HCT116 (cell line): Measurements from ENCODE around the gene ANAPC5.

Source experiments
- CTCF ChIP-seq, 3 experiments: fragments of 200-600 bp in 1 of 3; sonication (generic) in 1 of 3; IDR thresholded peaks in 2 of 3; conservative IDR thresholded peaks in 1 of 3; 2 replicates each; pipeline ENCODE4 v1.5.1; 2012 to 2017; ENCODE audit warnings: low read depth in 2 of 3, low read length in 2 of 3, antibody characterized with exemption in 1 of 3, borderline replicate concordance in 1 of 3, control low read depth in 1 of 3, mild to moderate bottlenecking in 1 of 3, mixed read lengths in 1 of 3, mixed run types in 1 of 3, moderate library complexity in 1 of 3; ENCODE audit not compliant: insufficient read depth in 1 of 3
- EGR1 ChIP-seq: IDR thresholded peaks from 2 replicates; pipeline ENCODE4 v1.6.1; 2012; ENCODE audit warnings: low read depth
- EZH2 ChIP-seq: fragments of 200-600 bp; sonication (generic); IDR thresholded peaks from 2 replicates; pipeline ENCODE4 v1.6.1; 2017; ENCODE audit warnings: antibody characterized with exemption, mixed run types
- EZH2phosphoT487 ChIP-seq: fragments of 200-600 bp; IDR thresholded peaks from 2 replicates; pipeline ENCODE4 v1.6.1; 2018; ENCODE audit warnings: antibody characterized with exemption, borderline replicate concordance
- JUND ChIP-seq: IDR thresholded peaks from 2 replicates; pipeline ENCODE4 v1.6.1; 2012
- POLR2A ChIP-seq: IDR thresholded peaks from 2 replicates; pipeline ENCODE4 v1.7.0; 2011; ENCODE audit warnings: borderline replicate concordance; ENCODE audit not compliant: insufficient read depth, insufficient read length; ENCODE audit errors: extremely low read depth
- POLR2AphosphoS5 ChIP-seq: IDR thresholded peaks from 2 replicates; pipeline ENCODE4 v1.6.1; 2011; ENCODE audit warnings: mild to moderate bottlenecking, low read depth, low read length, moderate library complexity
- REST ChIP-seq: IDR thresholded peaks from 2 replicates; pipeline ENCODE4 v1.6.1; 2012; ENCODE audit warnings: low read depth
- SIN3A ChIP-seq: IDR thresholded peaks from 2 replicates; pipeline ENCODE4 v1.6.1; 2012; ENCODE audit warnings: low read depth

GRCh38 chr12:121301876-121302275 is 50.3 kb downstream of the ANAPC5 start:
- TF ChIP-seq POLR2AphosphoS5 (no peak), CTCF (IDR thresholded peaks at IDR 0.05 in 2 of 3, conservative IDR thresholded peaks at IDR 0.05 in 1 of 3; ENCODE audit: borderline replicate concordance in 1 of 3, insufficient read depth in 1 of 3, low read depth in 2 of 3, low read length in 2 of 3) (no peak), SIN3A (no peak), EGR1 (no peak), EZH2 (no peak), EZH2phosphoT487 (no peak), JUND (no peak), REST (no peak), POLR2A (no peak)
